T-helper 1 cell treated with Interleukin-12 subunit alpha and Interleukin-12 subunit beta and Interleukin-4 antibody, amounts not matched to agents 30 ng/mL and 1 ng/mL, for 36 hours (primary cell): Measurements from ENCODE around the gene KHK. TPM values are rescaled to one million over a fixed set of nuclear protein-coding genes. Genes with fewer than 3 reads are reported as not detected.

ENCODE experiments used
- intact Hi-C: fragments of 100-400 bp; cut with micrococcal nuclease; formaldehyde crosslinking; loops from one replicate; pipeline ENCODE4 v1.15.1; 2024
- total RNA-seq: library from RNA; stranded (reverse); gene quantifications from 2 replicates; pipeline ENCODE4 v1.2.3, GENCODE V29; 2022

The KHK gene
- total RNA-seq, result 12.4 and 14.3 TPM in 2 replicates

DNA sequence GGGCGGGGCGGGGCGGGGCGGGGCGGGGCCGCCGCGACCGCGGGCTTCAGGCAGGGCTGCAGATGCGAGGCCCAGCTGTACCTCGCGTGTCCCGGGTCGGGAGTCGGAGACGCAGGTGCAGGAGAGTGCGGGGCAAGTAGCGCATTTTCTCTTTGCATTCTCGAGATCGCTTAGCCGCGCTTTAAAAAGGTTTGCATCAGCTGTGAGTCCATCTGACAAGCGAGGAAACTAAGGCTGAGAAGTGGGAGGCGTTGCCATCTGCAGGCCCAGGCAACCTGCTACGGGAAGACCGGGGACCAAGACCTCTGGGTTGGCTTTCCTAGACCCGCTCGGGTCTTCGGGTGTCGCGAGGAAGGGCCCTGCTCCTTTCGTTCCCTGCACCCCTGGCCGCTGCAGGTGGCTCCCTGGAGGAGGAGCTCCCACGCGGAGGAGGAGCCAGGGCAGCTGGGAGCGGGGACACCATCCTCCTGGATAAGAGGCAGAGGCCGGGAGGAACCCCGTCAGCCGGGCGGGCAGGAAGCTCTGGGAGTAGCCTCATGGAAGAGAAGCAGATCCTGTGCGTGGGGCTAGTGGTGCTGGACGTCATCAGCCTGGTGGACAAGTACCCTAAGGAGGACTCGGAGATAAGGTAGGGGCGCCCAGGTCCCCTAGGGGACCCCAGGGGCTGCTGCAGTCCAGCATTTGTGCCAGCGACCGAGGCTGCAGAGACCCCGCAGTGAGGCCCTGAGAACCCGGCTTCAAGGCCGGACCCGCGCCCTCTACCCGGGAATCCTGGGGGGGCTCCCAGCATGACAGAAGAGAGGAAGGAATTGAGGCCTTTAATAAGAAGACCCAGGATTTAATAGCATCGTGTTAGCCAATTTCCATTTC, at the start of gene KHK:
KHK (plus strand) TSS at position 49 of the 870 bp plus-strand sequence; CDS start at position 537, 488 bp downstream.
- intact Hi-C loops, result loop anchor here (1.0 to 10.0 kb wide), 13 partner anchors 9 to 1788 kb away; partner anchors contain the start of genes AGBL5, ATRAID, CAD and GTF3C2

DNA sequence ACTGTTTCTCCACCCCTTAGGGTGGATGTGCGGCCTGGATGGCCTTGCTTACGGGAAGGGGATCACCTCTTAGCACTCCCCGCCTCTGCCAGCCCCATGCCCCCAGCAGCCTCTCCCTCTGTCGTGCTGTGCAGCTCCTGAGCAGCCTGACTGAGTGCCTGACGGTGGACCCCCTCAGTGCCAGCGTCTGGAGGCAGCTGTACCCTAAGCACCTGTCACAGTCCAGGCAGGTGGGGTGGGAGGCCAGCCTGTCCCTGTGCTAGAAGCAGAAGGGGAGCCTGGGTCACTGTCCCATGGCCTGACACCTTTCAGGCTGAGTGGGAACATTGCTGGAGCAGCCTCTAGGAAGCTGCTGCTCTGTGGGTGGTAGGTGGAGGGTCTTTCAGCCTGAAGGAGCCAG, 48.6 kb upstream of the KHK start:
- intact Hi-C loops, result no loop called here

DNA sequence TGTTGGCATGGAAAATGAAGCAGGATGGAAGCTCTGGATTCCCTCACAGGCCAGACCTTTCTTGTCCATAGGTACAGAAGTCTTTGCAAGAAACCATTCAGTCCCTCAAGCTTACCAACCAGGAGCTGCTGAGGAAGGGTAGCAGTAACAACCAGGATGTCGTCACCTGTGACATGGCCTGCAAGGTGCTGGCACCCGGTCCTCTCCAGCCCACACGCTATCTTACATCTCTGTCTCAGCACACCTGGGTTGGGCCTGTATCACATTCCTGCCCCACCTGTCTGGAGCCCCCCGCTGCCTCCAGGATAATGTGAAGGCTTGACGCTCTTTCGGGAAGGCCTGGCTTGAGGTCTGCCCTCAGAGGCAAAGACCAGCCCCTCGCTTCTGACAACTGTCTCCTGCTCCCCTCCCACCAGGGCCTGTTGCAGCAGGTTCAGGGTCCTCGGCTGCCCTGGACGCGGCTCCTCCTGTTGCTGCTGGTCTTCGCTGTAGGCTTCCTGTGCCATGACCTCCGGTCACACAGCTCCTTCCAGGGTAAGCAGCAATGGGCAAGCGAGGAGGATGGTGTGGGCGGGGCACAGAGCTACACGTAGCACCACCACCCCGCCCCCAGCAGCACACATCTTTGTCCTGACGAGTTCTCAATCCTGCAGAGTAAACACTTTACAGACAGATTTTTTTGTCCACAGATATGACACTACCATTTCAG, 47.8 kb upstream of the KHK start:
- intact Hi-C loops, result no loop called here

DNA sequence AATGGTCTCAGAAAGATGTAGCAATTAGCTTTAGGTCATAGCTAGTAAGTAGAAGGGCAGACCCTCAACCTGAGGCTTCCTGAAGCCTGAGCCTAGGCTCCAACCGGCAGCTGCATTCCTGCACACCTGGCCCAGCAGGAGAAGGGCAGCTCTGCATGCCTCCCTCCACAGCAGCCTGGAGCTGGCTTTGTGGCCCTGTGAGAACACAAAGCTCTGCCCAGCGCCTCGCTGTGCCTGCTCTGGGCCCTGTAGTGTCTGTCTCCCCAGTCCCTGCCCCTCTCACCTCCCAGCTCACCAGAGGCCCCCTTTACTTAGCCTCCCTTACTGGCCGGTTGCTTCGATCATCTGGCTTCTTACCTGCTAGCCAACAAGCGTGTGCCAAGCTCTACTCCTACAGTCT, 47.1 kb upstream of the KHK start:
- intact Hi-C loops, result no loop called here

DNA sequence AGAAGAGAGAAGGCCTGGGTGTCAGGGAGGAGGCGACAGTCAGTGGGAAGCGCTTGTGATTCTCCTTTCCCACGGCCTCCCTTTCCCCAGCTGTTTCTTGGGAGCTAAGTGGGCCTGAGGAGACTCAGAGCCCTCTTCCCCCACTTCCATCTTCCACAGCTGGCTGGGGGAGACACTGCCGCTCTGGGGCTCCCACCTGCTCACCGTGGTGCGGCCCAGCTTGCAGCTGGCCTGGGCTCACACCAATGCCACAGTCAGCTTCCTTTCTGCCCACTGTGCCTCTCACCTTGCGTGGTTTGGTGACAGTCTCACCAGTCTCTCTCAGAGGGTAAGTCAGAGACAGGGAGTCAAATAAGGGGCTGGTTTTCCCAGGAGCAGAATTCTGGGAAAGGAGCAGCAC, 46.7 kb upstream of the KHK start:
- intact Hi-C loops, result no loop called here

DNA sequence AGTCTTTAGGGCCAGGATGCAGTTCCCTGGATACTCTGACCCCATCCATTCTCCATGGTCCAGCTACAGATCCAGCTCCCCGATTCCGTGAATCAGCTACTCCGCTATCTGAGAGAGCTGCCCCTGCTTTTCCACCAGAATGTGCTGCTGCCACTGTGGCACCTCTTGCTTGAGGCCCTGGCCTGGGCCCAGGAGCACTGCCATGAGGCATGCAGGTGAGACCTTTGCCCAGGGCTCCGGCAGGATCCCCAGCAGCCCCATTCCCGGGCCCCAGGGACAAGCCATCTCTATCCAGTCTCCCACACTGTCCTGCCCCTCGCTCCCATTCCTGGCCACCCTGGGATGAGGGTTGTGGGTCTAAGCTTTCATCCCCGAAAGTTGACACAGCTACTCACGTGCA, 46.3 kb upstream of the KHK start:
- intact Hi-C loops, result no loop called here

DNA sequence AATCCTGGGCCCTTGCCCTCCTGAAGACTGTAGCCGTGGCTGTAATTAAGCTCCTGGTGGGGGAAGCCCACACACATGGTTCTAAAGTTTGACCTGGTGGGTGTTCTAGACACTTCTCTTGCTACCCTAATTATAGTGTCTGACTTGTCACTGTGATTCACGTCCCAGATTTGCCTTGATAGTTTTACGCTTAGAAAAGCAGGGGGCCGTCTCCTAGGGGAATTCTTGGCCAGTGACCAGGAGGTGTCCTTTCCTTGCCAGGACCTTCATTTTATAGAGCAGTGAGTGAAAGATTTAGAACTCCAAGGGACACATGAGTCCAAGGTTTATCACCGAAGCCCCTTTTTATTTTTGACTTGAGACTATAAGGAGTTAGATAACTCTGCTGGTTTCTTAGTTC, 44.8 kb upstream of the KHK start:
- intact Hi-C loops, result no loop called here

DNA sequence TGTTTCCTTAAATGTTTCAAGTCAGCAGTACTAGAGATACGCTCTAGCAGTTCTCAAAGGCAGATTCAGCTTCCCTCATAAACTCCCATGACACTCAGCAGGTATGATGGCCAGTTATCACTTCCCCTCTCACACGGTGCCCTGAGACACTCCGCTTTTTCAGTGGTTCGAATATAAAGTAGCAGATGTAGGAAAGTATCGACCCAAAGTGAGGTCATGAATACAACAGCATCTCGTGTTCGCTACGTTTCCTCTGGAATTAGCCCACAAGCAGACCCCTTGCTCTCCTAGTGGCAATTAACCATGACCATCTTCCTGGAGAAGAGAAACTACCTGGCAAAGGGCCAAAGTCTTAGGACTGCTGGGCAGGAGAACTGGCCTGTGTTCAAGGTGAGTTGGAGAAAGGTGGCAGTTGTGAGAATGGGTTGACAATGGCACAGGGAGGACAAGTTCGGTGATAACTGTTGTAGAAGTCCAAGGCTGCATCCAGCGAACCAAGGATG, 44.4 kb upstream of the KHK start:
- intact Hi-C loops, result no loop called here

DNA sequence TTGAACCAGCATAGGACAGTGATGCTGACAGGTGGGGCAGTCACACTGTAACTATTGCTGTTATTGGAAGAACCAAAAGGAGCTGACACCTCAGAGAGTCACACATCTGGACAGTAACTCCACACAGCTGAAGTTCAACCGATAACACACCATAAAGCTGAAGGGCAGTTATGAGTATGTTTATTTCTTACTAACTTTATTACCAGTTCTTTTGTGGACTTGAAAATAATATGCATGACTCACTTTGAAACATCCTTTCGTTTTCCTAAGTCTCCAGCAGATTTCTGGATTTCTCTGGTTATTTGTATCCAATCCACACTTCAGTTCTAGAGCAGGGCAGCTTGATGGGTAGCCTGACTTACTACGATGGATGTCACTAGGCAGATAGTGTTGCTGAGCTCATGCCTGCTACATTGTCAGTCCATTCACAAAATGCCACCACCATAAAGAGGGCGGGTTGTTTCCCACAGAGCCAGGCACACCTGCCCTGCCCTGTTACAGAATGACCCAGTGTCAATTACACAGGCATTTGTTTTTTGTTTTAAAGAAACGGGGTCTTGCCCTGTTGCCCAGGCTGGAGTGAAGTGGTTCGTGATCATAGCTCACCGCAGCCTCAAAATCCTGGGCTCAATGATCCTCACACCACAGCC, 43.5 kb upstream of the KHK start:
- intact Hi-C loops, result no loop called here

DNA sequence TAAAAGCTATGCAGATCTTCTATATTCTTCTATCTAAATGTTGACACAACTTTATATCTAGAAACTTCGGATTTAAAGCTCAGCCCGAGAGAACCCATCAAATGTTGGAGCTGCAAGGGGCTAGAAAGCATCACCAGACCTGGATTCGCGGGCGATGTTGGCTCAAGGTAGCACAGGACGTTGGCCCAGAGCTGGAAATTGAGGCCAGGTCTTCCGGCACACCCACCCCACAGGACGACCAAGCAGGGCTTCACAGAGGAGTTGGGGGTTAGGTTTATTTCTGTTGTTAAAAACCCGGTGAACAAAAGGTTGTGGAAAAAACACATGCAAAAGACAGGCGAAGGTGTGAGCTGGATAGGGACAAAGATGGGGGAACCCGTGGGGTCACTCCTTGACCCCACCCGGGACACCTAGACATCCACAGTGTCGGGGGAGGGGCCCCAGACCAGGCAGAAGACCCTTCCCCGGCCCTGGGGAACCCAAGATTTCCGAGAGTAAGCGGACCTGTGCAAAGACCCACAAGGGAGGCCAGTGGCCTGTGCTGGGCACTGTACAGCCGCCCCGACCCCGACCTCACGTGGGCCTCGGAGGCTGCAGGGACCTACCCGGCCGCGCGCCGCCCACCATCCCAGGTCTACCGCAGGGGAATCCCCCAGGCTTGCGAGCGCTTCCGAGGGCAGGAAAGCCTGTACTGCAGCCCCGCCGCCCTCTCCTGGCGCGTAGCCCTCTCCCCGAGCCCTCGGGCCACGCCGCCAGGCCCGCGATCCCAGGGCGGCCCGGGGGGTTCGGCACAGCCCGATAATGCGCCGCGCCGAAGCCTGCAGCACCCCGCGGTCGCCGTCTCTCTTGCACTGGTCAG, 36.9 kb upstream of the KHK start:
- intact Hi-C loops, result loop anchor here (1.0 to 10.0 kb wide), 10 partner anchors 17 to 1343 kb away; partner anchors contain the start of genes CENPA, EIF2B4, FOSL2 and HADHA

DNA sequence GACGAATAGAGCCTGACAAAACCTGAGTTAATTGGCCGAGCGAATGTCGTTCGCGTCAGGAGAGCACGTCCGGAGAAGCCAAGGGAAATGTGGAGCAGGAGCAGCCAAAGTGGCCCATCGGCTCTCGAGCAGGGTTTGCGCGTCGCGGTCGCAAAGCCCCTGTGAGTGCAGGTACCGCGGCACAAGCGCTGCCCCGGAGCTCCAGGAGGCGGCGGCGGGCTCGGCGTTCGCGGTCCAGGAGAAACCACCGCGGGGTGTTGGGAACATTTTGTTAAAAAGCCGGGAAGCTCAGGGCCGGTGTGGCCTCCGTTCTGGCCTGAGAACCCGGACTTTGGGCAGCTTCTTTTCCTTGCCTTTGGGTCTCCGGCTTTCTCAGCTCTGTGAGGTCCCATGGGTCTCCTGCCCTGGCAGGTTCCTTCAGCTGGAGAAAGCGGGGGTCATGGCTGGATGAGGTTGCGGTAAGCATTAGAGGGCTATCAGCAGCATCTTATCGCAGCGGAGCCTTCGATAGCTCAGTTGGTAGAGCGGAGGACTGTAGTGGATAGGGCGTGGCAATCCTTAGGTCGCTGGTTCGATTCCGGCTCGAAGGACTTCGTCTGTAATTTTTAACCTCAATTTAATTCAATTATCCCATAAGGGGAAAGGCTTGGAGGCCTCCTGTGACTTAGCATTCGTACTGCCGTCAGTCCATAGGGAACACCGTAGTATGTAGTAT, 36.1 kb upstream of the KHK start:
- intact Hi-C loops, result loop anchor here (1.0 to 10.0 kb wide), 10 partner anchors 18 to 1342 kb away; partner anchors contain the start of genes CENPA, EIF2B4, FOSL2 and HADHA

DNA sequence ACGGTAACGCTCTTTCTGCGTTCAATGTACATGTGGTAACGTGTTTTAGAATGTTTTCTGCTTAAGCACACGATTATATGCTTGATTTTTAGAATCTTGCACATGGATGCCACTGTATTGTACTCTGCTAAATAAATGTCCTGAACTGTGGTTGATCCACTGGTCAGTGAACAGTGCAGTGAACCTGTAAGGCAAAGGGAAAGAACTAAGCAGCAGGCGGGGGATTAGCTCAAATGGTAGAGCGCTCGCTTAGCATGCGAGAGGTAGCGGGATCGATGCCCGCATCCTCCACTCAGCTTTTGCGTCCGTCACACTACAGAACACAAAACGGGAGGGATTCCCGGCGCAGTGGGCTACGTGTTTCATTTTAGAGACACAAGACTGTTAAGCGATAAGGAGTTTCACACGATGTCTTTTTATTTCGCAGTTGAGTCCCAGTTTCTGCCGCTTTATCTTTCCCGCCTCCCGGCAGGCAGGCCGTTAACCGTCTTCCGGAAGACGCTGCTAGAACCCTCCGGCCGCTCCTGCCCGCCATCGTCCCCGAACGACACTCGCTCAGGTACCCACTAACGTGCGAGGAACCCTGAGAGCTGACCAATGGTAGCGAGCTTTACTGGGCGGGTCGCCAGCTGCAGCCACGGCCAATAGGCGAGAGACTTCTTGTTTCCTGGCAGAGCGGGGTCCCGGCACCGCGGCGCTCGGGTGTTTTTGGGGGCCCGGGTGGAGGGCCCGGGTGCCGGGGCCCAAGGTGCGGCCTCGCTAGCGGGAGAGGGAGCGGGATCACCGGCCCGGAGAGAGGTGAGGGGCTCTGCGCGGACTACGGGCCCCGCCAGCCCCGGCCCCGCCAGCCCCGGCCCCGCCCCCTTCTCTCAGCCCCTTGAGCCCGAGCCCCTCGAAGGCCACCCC, 35.3 kb upstream of the KHK start, which contains the start of gene AGBL5:
AGBL5 (plus strand) TSS at position 673 of the 906 bp plus-strand sequence. CDS start 1,291 bp downstream, outside the sequence.
- intact Hi-C loops, result loop anchor here (1.0 to 10.0 kb wide), 17 partner anchors 19 to 1342 kb away; partner anchors contain the start of genes CAD, CENPA, EIF2B4 and FOSL2

DNA sequence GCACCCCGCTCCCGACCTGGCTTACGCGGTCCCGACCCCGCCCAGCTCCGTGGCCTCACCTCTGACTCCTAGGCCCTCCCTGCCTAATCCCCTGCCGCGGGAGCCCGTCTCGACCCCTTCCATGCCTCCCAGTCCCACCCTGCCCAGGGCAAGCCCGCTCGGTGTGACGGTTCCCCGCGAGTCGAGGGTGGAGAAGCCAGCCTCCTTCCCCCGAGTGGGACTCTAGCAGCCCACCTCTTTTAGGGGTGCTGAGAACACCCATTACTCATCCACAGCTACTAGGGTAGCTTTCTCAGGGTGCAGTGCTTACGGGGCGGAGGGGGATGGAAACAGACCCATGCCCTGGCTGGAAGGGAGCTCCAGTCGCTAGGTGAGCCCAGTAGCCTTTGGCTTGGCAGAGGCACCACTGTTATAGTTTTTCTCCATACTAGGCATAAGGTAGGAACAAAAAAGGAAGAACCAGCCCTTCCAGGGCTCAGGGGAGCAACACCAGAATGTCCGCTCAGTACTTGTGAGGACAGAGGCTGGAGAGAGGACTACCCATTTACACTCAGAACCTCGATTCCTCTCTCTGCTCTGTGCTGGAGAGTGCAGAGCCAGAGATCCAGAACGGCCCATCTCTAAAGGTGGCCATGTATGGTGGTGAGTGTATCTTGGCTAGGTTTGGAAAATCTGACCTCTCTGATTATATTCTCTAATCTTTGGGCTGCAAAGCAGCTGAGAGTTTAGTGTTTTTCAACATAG, 34.5 kb upstream of the KHK start:
- intact Hi-C loops, result loop anchor here (1.0 to 10.0 kb wide), 11 partner anchors 29 to 1341 kb away; partner anchors contain the start of genes CAD, CENPA, FOSL2 and GTF3C2

DNA sequence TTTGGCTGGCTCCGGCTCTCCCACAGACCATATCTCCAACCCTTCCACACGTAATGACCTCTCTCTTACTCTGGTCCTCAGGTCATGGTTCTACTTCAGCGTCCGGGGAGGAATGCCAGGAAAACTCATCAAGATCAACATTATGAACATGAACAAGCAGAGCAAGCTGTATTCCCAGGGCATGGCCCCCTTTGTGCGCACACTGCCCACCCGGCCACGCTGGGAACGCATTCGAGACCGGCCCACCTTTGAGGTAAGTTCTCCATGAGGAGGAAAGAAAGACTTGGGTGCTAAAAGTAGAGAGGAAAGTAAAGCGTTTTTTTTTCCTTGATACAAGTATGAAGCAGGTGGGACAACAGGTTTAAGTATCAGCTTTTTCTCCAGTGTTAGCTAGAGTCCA, 33.3 kb upstream of the KHK start:
- intact Hi-C loops, result loop anchor here (5.0 to 10.0 kb wide), 2 partner anchors 266 to 809 kb away; partner anchors contain the start of genes CENPA, HADHA and HADHB

DNA sequence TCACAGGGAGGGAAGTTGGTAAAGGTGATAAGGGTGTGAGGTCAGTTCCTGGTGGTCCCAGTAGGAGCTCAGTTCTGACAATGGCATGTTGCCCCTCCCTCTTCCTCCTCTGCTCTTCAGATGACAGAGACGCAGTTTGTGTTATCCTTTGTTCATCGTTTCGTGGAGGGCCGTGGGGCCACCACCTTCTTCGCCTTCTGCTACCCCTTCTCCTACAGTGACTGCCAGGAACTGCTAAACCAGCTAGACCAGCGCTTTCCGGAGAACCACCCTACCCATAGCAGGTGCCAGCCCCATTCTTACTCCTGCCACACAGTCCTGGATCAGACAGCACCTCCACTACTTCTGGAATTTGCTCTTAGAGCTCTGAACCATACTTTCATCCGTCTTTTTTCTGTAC, 32.8 kb upstream of the KHK start:
- intact Hi-C loops, result loop anchor here (5.0 to 10.0 kb wide), 2 partner anchors 266 to 809 kb away; partner anchors contain the start of genes CENPA, HADHA and HADHB

DNA sequence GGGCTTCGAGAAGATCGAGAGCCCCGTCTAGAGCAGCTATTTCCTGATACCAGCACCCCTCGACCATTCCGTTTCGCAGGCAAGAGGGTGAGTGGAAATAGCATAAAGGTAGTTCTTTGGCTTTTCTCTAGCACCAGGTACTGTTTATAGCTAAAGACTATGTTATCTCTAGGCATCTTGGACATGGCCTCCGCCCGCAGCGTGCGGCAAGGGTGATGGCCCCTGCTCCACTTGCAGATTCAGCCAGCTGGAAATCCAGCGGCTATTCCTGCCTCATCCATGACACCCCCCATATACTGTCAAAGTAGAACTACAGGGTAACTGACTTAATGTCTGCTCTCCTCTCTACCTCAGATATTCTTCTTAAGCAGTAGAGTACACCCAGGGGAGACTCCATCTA, 31.9 kb upstream of the KHK start:
- intact Hi-C loops, result loop anchor here (5.0 to 10.0 kb wide), 2 partner anchors 267 to 810 kb away; partner anchors contain the start of genes CENPA, HADHA and HADHB

DNA sequence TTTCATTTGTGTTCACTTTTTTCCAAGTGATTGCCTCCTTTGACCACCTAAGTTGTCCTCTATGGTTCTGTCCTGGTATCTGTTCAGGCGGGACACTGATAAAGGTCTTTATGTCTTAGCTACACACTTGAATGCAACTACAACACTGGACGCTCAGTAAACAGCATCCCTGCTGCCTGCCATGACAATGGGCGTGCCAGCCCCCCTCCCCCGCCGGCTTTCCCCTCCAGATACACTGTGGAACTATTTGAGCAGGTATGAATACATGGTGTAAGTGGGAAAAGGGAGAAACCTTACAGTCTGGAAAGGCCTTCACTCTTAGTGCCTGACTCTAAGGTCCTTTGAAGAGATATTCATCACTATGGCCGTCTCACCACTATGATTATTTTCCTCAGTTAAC, 29.4 kb upstream of the KHK start:
- intact Hi-C loops, result loop anchor here (10.0 kb wide), 1 partner anchor 812 kb away; the partner anchor contains the start of genes HADHA and HADHB
